ENCODE measurements around the gene RIC3.

The RIC3 gene

GRCh38 chr11:8102296-8102915, 66.4 kb downstream of the RIC3 start:
- no peak for DNase-seq

GRCh38 chr11:8101421-8101820, 67.4 kb downstream of the RIC3 start:
- DNase-seq, result no peak

- no peak for DNase-seq
These were observed 68.2 kb downstream of the RIC3 start for GRCh38 chr11:8100605-8101004.

GRCh38 chr11:8100158-8100557, 68.7 kb downstream of the RIC3 start:
- DNase-seq, result no peak

- DNase-seq, result peak; percentile 61 to 66
These were observed 69.4 kb downstream of the RIC3 start for GRCh38 chr11:8099291-8099899.

GRCh38 chr11:8098879-8099278, 69.9 kb downstream of the RIC3 start:
- no peak for DNase-seq

- no peak for DNase-seq
These were observed 70.5 kb downstream of the RIC3 start for GRCh38 chr11:8098361-8098760.

GRCh38 chr11:8097926-8098325, 70.9 kb downstream of the RIC3 start:
- DNase-seq, result no peak

GRCh38 chr11:8097468-8097867, 71.4 kb downstream of the RIC3 start:
- DNase-seq, result no peak

GRCh38 chr11:8097062-8097461, 71.8 kb downstream of the RIC3 start:
- no peak for DNase-seq

GRCh38 chr11:8096575-8096974, 72.2 kb downstream of the RIC3 start:
- DNase-seq, result no peak

- DNase-seq, result no peak
These were observed 72.9 kb downstream of the RIC3 start for GRCh38 chr11:8095806-8096522.

GRCh38 chr11:8095371-8095770, 73.5 kb downstream of the RIC3 start:
- DNase-seq, result no peak

- no peak for DNase-seq
These were observed 74.2 kb downstream of the RIC3 start for GRCh38 chr11:8094656-8095055.

GRCh38 chr11:8093931-8094575, 74.8 kb downstream of the RIC3 start:
- DNase-seq, result no peak

GRCh38 chr11:8092587-8093424, 76.0 kb downstream of the RIC3 start:
- DNase-seq, result peak; percentile 45 to 72

GRCh38 chr11:8091721-8092120, 77.1 kb downstream of the RIC3 start:
- DNase-seq, result no peak

- DNase-seq, result peak; percentile 5 to 19
These were observed 78.1 kb downstream of the RIC3 start for GRCh38 chr11:8090756-8091155.

- DNase-seq, result no peak
These were observed 78.9 kb downstream of the RIC3 start for GRCh38 chr11:8089791-8090510.

GRCh38 chr11:8087756-8088155, 81.1 kb downstream of the RIC3 start:
- DNase-seq, result no peak

GRCh38 chr11:8087185-8087584, 81.6 kb downstream of the RIC3 start:
- no peak for DNase-seq

- DNase-seq, result no peak
These were observed 82.3 kb downstream of the RIC3 start for GRCh38 chr11:8086571-8086970.
